ENCODE measurements around the gene HEPHL1. TPM values are rescaled to one million over a fixed set of nuclear protein-coding genes. Genes with fewer than 3 reads are reported as not detected.

Gene HEPHL1
- total RNA-seq, 1 experiment from 2014 or later: not detected

DNA sequence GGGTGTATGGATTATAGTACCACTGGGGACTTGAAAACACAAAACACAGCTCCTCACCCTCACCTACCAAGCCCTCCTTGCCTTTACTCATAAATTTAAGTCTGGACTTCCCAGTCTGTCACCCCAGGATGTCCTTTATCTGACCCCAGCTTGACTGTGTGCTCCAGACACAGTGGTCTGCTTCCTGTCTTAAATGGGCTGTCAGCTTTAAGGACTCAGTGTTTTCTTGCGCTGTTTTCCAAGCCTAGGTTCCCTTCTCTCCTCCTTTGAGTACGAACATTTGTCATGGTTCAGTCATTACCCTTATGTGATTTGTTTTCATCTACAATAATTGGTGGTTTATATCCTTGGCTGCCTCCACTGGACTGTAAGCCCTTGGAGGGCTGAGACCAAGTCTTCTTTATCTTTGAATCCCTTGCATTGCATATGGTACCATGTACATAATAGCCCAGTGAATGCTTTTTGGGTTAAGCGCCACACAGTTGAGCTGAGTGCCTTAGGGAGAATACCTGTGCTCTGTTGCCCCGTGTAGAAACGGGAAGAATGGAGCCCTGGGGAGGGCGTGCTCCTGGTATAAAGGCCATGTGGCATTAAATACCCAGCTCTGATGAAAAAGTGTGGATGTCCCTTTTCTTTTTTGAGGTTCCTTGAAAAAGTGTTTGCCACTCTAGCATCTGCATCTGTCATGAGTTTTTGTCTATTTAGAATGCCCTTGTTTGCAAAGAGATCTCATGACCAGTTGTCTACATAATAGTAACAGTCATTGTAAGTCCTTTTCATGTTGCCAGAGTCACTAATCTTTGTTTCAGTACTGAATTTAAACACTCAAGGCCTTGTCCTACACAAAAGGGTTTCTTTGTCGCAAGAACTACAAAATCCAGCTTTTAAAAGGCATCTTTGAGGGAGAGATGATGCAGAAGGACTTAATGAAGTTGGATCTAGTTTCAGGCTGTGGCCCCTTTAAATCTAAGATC is 121.4 kb downstream of the HEPHL1 start:
- no peak for DNase-seq (ENCODE audit: low read depth, low spot score)
- Histone ChIP-seq H3K27me3 (ENCODE audit: insufficient read depth, low read length) (no peaks in the 10 kb centered on the region), H3K36me3 (ENCODE audit: control insufficient read depth in 1 of 2, insufficient read depth in 2 of 2, low read length in 2 of 2) (no peaks in the 10 kb centered on the region), H3K27ac (ENCODE audit: low read depth, low read length) (no peak overlapping the region), H4K20me1 (ENCODE audit: insufficient read depth) (no peaks in the 10 kb centered on the region; the same call in 1 of the 2 replicates), H2AFZ (ENCODE audit: low read depth, low read length, poor library complexity, severe bottlenecking) (no peak overlapping the region), H3K9me2 (ENCODE audit: insufficient read depth) (no peaks in the 10 kb centered on the region), H3K4me1 (ENCODE audit: control insufficient read depth in 1 of 2, insufficient read depth in 2 of 2, low read length in 2 of 2) (peaks cover 0 to 9% of the 10 kb centered on the region in 2 experiments; a peak in 1 of 4 replicates), H3K4me3 (replicated peaks in 1 of 2; ENCODE audit: low read depth in 1 of 2, low read length in 2 of 2) (no peak overlapping the region), H3K9me3 (ENCODE audit: control insufficient read depth in 1 of 2, insufficient read depth in 1 of 2, low read depth in 1 of 2, low read length in 2 of 2) (no peaks in the 10 kb centered on the region), H3K9ac (ENCODE audit: low read length) (no peak overlapping the region), H3K79me2 (ENCODE audit: insufficient read depth, low read length) (peaks cover 93% of the 10 kb centered on the region), H3K4me2 (ENCODE audit: low read length) (no peak overlapping the region)
- RAD21 ChIA-PET (ENCODE audit: low non-redundant PET in 1 of 2, low total read pairs in 2 of 2, uncharacterized antibody in 2 of 2, unreplicated experiment in 2 of 2): no interaction called here
- CTCF ChIA-PET: no interaction called here
- intact Hi-C loops (cut with micrococcal nuclease): no loop called here
- TF ChIP-seq SIN3A (IDR thresholded peaks at IDR 0.05; ENCODE audit: low read depth) (no peak), EGR1 (IDR thresholded peaks at IDR 0.05; ENCODE audit: low read depth) (no peak), CEBPB (IDR thresholded peaks at IDR 0.05; ENCODE audit: low read depth) (no peak), POLR2A (IDR thresholded peaks at IDR 0.05; ENCODE audit: borderline replicate concordance, extremely low read depth, insufficient read depth, insufficient read length) (no peak), SRF (IDR thresholded peaks at IDR 0.05; ENCODE audit: low read depth) (no peak), POLR2AphosphoS5 (IDR thresholded peaks at IDR 0.05; ENCODE audit: low read depth, low read length) (no peak), EZH2 (IDR thresholded peaks at IDR 0.05) (no peak), JUND (IDR thresholded peaks at IDR 0.05) (no peak), FOSL1 (IDR thresholded peaks at IDR 0.05; ENCODE audit: low read depth) (no peak), RAD21 (IDR thresholded peaks at IDR 0.05; ENCODE audit: low read depth) (no peak), ELF1 (IDR thresholded peaks at IDR 0.05; ENCODE audit: borderline replicate concordance, low read depth) (no peak), ZNF274 (IDR thresholded peaks at IDR 0.05; ENCODE audit: low read depth, low read length) (no peak)
- TF ChIP-seq, protein P1, sequence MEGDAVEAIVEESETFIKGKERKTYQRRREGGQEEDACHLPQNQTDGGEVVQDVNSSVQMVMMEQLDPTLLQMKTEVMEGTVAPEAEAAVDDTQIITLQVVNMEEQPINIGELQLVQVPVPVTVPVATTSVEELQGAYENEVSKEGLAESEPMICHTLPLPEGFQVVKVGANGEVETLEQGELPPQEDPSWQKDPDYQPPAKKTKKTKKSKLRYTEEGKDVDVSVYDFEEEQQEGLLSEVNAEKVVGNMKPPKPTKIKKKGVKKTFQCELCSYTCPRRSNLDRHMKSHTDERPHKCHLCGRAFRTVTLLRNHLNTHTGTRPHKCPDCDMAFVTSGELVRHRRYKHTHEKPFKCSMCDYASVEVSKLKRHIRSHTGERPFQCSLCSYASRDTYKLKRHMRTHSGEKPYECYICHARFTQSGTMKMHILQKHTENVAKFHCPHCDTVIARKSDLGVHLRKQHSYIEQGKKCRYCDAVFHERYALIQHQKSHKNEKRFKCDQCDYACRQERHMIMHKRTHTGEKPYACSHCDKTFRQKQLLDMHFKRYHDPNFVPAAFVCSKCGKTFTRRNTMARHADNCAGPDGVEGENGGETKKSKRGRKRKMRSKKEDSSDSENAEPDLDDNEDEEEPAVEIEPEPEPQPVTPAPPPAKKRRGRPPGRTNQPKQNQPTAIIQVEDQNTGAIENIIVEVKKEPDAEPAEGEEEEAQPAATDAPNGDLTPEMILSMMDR (IDR thresholded peaks at IDR 0.05 in 2 of 3, conservative IDR thresholded peaks at IDR 0.05 in 1 of 3; ENCODE audit: borderline replicate concordance in 1 of 3, insufficient read depth in 1 of 3, low read depth in 2 of 3, low read length in 2 of 3): no peak
- TF ChIP-seq, protein P2, sequence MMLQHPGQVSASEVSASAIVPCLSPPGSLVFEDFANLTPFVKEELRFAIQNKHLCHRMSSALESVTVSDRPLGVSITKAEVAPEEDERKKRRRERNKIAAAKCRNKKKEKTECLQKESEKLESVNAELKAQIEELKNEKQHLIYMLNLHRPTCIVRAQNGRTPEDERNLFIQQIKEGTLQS (IDR thresholded peaks at IDR 0.05): no peak
- TF ChIP-seq, protein P3, sequence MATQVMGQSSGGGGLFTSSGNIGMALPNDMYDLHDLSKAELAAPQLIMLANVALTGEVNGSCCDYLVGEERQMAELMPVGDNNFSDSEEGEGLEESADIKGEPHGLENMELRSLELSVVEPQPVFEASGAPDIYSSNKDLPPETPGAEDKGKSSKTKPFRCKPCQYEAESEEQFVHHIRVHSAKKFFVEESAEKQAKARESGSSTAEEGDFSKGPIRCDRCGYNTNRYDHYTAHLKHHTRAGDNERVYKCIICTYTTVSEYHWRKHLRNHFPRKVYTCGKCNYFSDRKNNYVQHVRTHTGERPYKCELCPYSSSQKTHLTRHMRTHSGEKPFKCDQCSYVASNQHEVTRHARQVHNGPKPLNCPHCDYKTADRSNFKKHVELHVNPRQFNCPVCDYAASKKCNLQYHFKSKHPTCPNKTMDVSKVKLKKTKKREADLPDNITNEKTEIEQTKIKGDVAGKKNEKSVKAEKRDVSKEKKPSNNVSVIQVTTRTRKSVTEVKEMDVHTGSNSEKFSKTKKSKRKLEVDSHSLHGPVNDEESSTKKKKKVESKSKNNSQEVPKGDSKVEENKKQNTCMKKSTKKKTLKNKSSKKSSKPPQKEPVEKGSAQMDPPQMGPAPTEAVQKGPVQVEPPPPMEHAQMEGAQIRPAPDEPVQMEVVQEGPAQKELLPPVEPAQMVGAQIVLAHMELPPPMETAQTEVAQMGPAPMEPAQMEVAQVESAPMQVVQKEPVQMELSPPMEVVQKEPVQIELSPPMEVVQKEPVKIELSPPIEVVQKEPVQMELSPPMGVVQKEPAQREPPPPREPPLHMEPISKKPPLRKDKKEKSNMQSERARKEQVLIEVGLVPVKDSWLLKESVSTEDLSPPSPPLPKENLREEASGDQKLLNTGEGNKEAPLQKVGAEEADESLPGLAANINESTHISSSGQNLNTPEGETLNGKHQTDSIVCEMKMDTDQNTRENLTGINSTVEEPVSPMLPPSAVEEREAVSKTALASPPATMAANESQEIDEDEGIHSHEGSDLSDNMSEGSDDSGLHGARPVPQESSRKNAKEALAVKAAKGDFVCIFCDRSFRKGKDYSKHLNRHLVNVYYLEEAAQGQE (IDR thresholded peaks at IDR 0.05; ENCODE audit: low read depth): no peak
- TF ChIP-seq, protein P4, sequence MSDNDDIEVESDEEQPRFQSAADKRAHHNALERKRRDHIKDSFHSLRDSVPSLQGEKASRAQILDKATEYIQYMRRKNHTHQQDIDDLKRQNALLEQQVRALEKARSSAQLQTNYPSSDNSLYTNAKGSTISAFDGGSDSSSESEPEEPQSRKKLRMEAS (IDR thresholded peaks at IDR 0.05): no peak
- no peak for ATAC-seq
- BruUV-seq (replicated peaks): no TSS peak
- POLR2A ChIA-PET: no interaction called here

Measured in HCT116 (cell line).